AG10803 (cell line): ENCODE data around the gene ZGRF1.

Source experiments
- DNase-seq: peaks from one replicate; pipeline ENCODE4 v3.0.0; 2010; ENCODE audit warnings: low read depth
- H3K4me3 ChIP-seq: 2 replicates; pipeline ENCODE4 v1.5.1; 2011; ENCODE audit warnings: mild to moderate bottlenecking, low read length, control low read depth
- TF ChIP-seq, protein P1 (sequence below): conservative IDR thresholded peaks from 2 replicates; pipeline ENCODE4 v1.5.1; 2011; ENCODE audit warnings: mild to moderate bottlenecking, low read length, control low read depth, inconsistent platforms

Gene ZGRF1

DNA sequence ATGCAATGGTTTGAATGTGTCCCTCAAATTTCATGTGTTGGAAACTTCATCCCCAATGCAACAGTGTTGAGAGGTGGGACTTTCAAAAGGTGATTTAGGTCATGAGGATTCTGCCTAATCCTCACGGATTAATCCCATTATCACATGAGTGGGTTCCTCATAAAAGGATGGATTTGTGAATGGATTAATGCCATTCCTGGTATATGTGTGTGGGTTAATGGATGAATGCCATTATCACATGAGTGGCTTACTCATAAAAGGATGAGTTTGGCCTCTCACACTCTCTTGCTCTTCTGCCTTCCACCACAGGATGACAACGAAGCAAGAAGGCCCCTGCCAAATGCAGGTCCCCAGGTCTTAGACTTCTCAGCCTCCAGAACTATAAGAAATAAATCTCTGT is 90.2 kb downstream of the ZGRF1 start:
- TF ChIP-seq, protein P1, sequence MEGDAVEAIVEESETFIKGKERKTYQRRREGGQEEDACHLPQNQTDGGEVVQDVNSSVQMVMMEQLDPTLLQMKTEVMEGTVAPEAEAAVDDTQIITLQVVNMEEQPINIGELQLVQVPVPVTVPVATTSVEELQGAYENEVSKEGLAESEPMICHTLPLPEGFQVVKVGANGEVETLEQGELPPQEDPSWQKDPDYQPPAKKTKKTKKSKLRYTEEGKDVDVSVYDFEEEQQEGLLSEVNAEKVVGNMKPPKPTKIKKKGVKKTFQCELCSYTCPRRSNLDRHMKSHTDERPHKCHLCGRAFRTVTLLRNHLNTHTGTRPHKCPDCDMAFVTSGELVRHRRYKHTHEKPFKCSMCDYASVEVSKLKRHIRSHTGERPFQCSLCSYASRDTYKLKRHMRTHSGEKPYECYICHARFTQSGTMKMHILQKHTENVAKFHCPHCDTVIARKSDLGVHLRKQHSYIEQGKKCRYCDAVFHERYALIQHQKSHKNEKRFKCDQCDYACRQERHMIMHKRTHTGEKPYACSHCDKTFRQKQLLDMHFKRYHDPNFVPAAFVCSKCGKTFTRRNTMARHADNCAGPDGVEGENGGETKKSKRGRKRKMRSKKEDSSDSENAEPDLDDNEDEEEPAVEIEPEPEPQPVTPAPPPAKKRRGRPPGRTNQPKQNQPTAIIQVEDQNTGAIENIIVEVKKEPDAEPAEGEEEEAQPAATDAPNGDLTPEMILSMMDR: no peak
- no peak overlapping the region for H3K4me3 ChIP-seq
- no peak for DNase-seq

DNA sequence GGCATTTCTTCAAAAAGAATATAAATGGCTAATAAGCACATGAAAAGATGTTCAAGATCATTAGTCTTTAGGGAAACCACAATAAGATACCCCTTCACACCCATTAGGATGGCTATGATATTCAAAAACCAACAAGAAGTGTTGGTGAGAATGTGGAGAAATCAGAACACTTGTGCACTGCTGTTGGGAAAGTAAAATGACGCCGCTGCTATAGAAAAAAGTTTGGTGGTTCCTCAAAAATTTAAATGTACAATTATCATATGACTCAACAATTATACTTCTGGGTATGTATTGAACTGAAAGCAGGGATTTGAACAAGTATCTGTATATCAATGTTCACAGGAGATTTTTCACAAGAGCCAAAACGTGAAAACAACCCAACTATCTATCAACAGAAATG is 91.4 kb downstream of the ZGRF1 start:
- DNase-seq: no peak

DNA sequence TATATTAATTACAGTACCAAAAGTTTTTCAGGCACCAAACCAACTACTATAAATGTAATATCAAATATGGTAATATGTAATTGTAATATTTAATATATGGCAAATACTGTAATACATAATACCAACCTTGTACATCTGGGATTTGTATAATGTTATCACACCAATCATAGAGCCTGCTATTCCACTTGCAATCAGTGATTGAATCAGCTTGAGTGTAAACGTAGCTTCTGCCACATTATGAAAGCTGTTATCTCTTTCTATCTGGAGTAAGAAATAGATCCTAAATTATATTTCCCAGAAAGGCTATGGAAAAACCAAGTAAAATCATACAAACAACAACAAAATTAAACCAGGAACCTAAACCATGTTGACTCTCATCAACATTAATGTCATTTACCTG is 96.0 kb downstream of the ZGRF1 start:
- TF ChIP-seq, protein P1: no peak
- H3K4me3 ChIP-seq: no peak overlapping the region
- no peak for DNase-seq

More for the DNA sequence above, 91.4 kb downstream of the ZGRF1 start:
- no peak overlapping the region for H3K4me3 ChIP-seq
- TF ChIP-seq, protein P1: no peak

DNA sequence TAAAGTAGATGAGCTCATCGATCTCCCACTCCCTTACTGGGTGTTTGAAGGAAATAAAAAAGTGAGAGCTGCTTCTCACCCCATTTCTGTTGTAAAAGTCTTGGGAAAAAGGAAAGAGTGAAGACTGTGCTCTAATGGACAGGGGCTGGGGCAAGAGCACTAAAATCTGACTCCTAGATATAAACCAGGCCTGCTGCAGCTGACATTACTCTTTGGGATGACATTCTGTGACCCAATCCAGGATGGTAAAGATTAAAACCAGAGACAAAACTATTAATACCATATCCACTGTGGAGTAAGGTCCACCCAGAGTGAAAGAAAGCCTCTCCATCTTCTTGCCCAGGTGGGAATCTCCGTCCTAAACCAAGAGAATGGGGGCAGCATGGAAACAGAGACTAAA is 100.6 kb downstream of the ZGRF1 start:
- H3K4me3 ChIP-seq: no peak overlapping the region
- TF ChIP-seq, protein P1: no peak
- no peak for DNase-seq

DNA sequence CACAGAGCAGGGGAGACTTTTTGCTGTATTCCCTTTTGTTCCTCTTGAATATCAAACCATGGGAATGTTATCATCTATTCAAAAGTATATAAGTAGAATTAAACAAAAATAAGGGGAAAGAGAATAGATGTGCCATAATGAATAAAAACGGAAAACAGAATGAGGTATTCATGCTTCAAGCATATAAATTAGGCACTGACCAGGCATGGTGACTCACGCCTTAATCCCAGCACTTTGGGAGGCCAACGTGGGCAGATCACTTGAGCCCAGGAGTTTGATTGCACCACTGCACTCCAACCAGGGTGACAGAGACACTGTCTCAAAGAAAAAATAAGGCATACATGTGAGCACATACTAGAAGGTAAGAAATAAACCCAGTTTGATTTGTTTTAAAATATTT is 104.4 kb downstream of the ZGRF1 start:
- peak; percentile 37 for DNase-seq
- TF ChIP-seq, protein P1: no peak
- no peak overlapping the region for H3K4me3 ChIP-seq

DNA sequence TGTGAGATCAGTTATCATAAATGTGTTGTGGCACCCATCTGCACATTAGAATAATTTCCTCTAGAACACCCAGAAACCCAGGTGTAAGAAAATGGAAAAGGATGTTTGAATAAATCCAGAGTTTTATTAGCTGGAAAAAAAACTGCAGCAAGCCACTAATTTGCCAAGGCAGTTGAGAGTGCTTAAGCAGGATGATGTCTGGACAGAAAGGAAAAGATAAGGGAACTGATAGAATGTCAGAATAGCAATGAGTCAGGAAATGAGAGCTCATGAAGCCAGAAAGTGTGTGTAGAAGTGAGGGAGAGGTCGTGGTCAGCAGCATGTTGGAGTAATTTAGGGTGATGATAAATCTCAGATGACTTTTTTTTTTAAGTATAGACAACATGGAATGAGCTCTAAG is 105.6 kb downstream of the ZGRF1 start:
- no peak for DNase-seq
- TF ChIP-seq, protein P1: no peak

DNA sequence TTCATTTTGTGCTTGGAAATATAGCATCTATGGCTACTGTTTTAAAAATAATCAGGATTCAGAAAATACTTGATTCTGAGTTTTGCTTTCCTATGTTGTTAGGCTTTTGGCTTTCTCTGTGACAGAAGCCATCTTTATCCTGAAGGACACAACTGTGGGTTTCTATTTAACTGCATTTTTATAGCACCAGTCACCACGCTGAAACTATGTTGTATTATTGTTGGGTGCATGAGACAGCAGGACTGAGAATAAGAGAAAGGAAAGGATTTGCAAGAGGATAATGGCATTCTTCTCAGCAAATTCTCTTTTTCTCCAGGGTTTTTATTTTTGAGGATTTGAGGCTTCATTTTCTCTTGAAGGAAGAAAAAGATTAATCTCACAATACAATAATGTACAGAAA is 110.6 kb downstream of the ZGRF1 start:
- no peak overlapping the region for H3K4me3 ChIP-seq
- peak; percentile 58 for DNase-seq
- TF ChIP-seq, protein P1: no peak

More for the DNA sequence above, 105.6 kb downstream of the ZGRF1 start:
- H3K4me3 ChIP-seq: no peak overlapping the region
